ENCODE measurements around the gene ZNF575. TPM values are rescaled to one million over a fixed set of nuclear protein-coding genes. Genes with fewer than 3 reads are reported as not detected.

ZNF575 gene
- total RNA-seq, 1 donor from 2014 or later = 1.8 TPM

GRCh38 chr19:43553656-43554055 lies 20.7 kb downstream of the ZNF575 start:
- Mint-ChIP-seq H3K4me3 (no peak overlapping the region), H3K27ac (no peak overlapping the region), H3K4me1 (ENCODE audit: unreplicated experiment) (no peaks in the 10 kb centered on the region), H3K27me3 (no peaks in the 10 kb centered on the region), H3K9me3 (no peaks in the 10 kb centered on the region), H3K36me3 (peaks cover 13% of the 10 kb centered on the region)
- no peak for DNase-seq (ENCODE audit: extremely low spot score, unreplicated experiment)
- TF ChIP-seq CTCF (conservative IDR thresholded peaks at IDR 0.05) = no peak

- no peak for TF ChIP-seq CTCF (conservative IDR thresholded peaks at IDR 0.05)
- Mint-ChIP-seq H3K4me3 (no peak overlapping the region), H3K36me3 (peaks cover 11% of the 10 kb centered on the region), H3K9me3 (no peaks in the 10 kb centered on the region), H3K4me1 (ENCODE audit: unreplicated experiment) (no peaks in the 10 kb centered on the region), H3K27me3 (no peaks in the 10 kb centered on the region), H3K27ac (no peak overlapping the region)
- no peak for DNase-seq (ENCODE audit: extremely low spot score, unreplicated experiment)
Measured at GRCh38 chr19:43554317-43554895, 21.4 kb downstream of the ZNF575 start.

GRCh38 chr19:43555185-43555770 lies 22.3 kb downstream of the ZNF575 start:
- DNase-seq (ENCODE audit: extremely low spot score, unreplicated experiment) = peak; percentile 83
- H3K36me3 Mint-ChIP-seq = peaks cover 9% of the 10 kb centered on the region
- no peaks in the 10 kb centered on the region for H3K9me3 Mint-ChIP-seq
- no peak overlapping the region for H3K4me3 Mint-ChIP-seq
- no peaks in the 10 kb centered on the region for H3K27me3 Mint-ChIP-seq
- TF ChIP-seq CTCF (conservative IDR thresholded peaks at IDR 0.05) = peak; percentile 80
- H3K27ac Mint-ChIP-seq = peak overlapping the region; percentile 42
- H3K4me1 Mint-ChIP-seq (ENCODE audit: unreplicated experiment) = no peaks in the 10 kb centered on the region

- TF ChIP-seq CTCF (conservative IDR thresholded peaks at IDR 0.05) = no peak
- Mint-ChIP-seq H3K27me3 (no peaks in the 10 kb centered on the region), H3K36me3 (peaks cover 8% of the 10 kb centered on the region), H3K4me1 (ENCODE audit: unreplicated experiment) (no peaks in the 10 kb centered on the region), H3K9me3 (no peaks in the 10 kb centered on the region), H3K4me3 (no peak overlapping the region), H3K27ac (no peak overlapping the region)
- DNase-seq (ENCODE audit: extremely low spot score, unreplicated experiment) = no peak
Measured at GRCh38 chr19:43560687-43561086, 27.7 kb downstream of the ZNF575 start.

GRCh38 chr19:43561139-43561970 lies 28.4 kb downstream of the ZNF575 start:
- H3K9me3 Mint-ChIP-seq = no peaks in the 10 kb centered on the region
- H3K4me3 Mint-ChIP-seq = no peak overlapping the region
- TF ChIP-seq CTCF (conservative IDR thresholded peaks at IDR 0.05) = no peak
- peaks cover 8% of the 10 kb centered on the region for H3K36me3 Mint-ChIP-seq
- H3K27me3 Mint-ChIP-seq = no peaks in the 10 kb centered on the region
- no peak overlapping the region for H3K27ac Mint-ChIP-seq
- no peaks in the 10 kb centered on the region for H3K4me1 Mint-ChIP-seq (ENCODE audit: unreplicated experiment)
- no peak for DNase-seq (ENCODE audit: extremely low spot score, unreplicated experiment)

Data from type B pancreatic cell (in vitro differentiated cells).